ENCODE measurements around the gene UBL4A.

UBL4A gene

DNA sequence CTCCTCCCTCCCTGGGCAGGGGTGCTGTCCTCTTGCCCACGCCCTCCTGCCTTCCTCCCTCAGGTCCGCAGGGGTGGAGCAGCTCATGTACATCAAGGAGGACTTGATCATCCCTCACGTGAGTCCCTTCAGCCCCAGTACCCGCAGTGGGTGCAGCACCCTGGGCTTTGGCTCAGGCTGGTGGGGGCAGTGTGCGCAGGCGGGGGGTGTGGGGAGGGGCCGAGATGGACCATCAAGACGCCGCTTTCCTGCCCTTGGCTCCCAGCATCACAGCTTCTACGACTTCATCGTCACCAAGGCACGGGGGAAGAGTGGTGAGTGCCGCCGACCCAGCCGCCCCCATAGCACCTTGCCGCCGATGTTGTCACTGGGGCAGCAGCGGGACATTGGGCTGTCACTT, 36.8 kb downstream of the UBL4A start:
- no peak overlapping the region for H3K9ac ChIP-seq (ENCODE audit: low read length)
- no peaks in the 10 kb centered on the region for H3K27me3 ChIP-seq (ENCODE audit: insufficient read depth, low read length)
- H3K36me3 ChIP-seq (ENCODE audit: insufficient read depth, low read length) = peaks cover 5% of the 10 kb centered on the region
- no peaks in the 10 kb centered on the region for H3K79me2 ChIP-seq (ENCODE audit: insufficient read depth, low read length)
- no peaks in the 10 kb centered on the region for H4K20me1 ChIP-seq (ENCODE audit: insufficient read depth, low read length)
- no peak overlapping the region for H3K4me3 ChIP-seq (ENCODE audit: low read depth, low read length, poor library complexity, severe bottlenecking)
- peaks cover 10% of the 10 kb centered on the region for H3K4me1 ChIP-seq (ENCODE audit: insufficient read depth, low read length, severe bottlenecking)
- TF ChIP-seq, protein P1, sequence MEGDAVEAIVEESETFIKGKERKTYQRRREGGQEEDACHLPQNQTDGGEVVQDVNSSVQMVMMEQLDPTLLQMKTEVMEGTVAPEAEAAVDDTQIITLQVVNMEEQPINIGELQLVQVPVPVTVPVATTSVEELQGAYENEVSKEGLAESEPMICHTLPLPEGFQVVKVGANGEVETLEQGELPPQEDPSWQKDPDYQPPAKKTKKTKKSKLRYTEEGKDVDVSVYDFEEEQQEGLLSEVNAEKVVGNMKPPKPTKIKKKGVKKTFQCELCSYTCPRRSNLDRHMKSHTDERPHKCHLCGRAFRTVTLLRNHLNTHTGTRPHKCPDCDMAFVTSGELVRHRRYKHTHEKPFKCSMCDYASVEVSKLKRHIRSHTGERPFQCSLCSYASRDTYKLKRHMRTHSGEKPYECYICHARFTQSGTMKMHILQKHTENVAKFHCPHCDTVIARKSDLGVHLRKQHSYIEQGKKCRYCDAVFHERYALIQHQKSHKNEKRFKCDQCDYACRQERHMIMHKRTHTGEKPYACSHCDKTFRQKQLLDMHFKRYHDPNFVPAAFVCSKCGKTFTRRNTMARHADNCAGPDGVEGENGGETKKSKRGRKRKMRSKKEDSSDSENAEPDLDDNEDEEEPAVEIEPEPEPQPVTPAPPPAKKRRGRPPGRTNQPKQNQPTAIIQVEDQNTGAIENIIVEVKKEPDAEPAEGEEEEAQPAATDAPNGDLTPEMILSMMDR (IDR thresholded peaks at IDR 0.05; ENCODE audit: low read length) = no peak
- no peak for TF ChIP-seq EZH2 (IDR thresholded peaks at IDR 0.05; ENCODE audit: borderline replicate concordance, low read length)
- no peak overlapping the region for H3K27ac ChIP-seq (ENCODE audit: low read depth, low read length, poor library complexity, severe bottlenecking)
- no peaks in the 10 kb centered on the region for H3F3A ChIP-seq (ENCODE audit: insufficient read depth, low read length)
- H3K4me2 ChIP-seq (ENCODE audit: low read length) = no peak overlapping the region
- H2AFZ ChIP-seq (ENCODE audit: low read length) = no peak overlapping the region
- H3K9me3 ChIP-seq (ENCODE audit: low read length) = no peaks in the 10 kb centered on the region
- H3K9me2 ChIP-seq (ENCODE audit: low read depth, low read length) = no peaks in the 10 kb centered on the region

DNA sequence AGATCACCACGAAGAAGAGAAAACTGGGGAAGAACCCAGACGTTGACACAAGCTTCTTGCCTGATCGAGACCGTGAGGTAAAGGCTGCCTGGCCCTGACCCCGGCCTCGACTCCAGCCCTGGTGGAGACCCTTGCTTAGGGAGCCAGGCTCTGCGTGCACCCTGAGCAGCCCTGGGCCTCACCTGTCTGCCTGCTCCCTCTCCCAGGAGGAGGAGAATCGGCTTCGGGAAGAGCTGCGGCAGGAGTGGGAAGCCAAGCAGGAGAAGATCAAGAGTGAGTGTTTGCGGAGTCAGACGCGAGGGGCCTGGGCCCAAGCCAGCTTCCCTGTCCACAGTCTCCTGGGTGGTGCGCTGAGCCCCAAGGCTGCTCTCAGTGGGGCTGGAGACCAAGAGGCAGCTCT, 37.9 kb downstream of the UBL4A start:
- Histone ChIP-seq H3K9ac (ENCODE audit: low read length) (no peak overlapping the region), H3K79me2 (ENCODE audit: insufficient read depth, low read length) (no peaks in the 10 kb centered on the region), H3K27me3 (ENCODE audit: insufficient read depth, low read length) (no peaks in the 10 kb centered on the region), H3K9me3 (ENCODE audit: low read length) (no peaks in the 10 kb centered on the region), H3K4me1 (ENCODE audit: insufficient read depth, low read length, severe bottlenecking) (peaks cover 16% of the 10 kb centered on the region), H3K27ac (ENCODE audit: low read depth, low read length, poor library complexity, severe bottlenecking) (no peak overlapping the region), H2AFZ (ENCODE audit: low read length) (no peak overlapping the region), H3F3A (ENCODE audit: insufficient read depth, low read length) (no peaks in the 10 kb centered on the region), H3K9me2 (ENCODE audit: low read depth, low read length) (no peaks in the 10 kb centered on the region), H4K20me1 (ENCODE audit: insufficient read depth, low read length) (no peaks in the 10 kb centered on the region), H3K4me3 (ENCODE audit: low read depth, low read length, poor library complexity, severe bottlenecking) (no peak overlapping the region), H3K4me2 (ENCODE audit: low read length) (no peak overlapping the region), H3K36me3 (ENCODE audit: insufficient read depth, low read length) (peaks cover 5% of the 10 kb centered on the region)
- TF ChIP-seq EZH2 (IDR thresholded peaks at IDR 0.05; ENCODE audit: borderline replicate concordance, low read length) = no peak
- TF ChIP-seq, protein P1 (IDR thresholded peaks at IDR 0.05; ENCODE audit: low read length) = no peak

DNA sequence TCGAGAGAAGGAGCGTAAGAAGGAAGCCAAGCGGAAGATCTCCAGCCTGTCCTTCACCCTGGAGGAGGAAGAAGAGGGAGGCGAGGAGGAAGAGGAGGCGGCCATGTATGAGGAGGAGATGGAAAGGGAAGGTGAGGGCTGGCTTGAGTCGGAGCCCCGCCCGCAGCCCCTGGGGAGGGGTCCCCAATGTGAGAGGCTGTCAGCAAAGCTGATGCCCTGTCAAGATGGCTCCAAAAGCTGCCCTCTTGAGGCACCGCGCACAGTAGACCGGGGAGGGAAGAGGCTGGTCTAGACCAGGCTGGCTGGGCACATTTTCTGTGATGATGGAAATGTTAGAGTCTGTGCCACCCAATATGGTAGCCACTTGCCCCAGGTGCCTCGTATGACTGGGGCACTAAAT, 40.0 kb downstream of the UBL4A start:
- H4K20me1 ChIP-seq (ENCODE audit: insufficient read depth, low read length) = no peaks in the 10 kb centered on the region
- no peak overlapping the region for H2AFZ ChIP-seq (ENCODE audit: low read length)
- H3K4me3 ChIP-seq (ENCODE audit: low read depth, low read length, poor library complexity, severe bottlenecking) = no peak overlapping the region
- no peaks in the 10 kb centered on the region for H3F3A ChIP-seq (ENCODE audit: insufficient read depth, low read length)
- no peaks in the 10 kb centered on the region for H3K79me2 ChIP-seq (ENCODE audit: insufficient read depth, low read length)
- no peak for TF ChIP-seq EZH2 (IDR thresholded peaks at IDR 0.05; ENCODE audit: borderline replicate concordance, low read length)
- TF ChIP-seq, protein P1 (IDR thresholded peaks at IDR 0.05; ENCODE audit: low read length) = no peak
- no peak overlapping the region for H3K27ac ChIP-seq (ENCODE audit: low read depth, low read length, poor library complexity, severe bottlenecking)
- no peak overlapping the region for H3K4me2 ChIP-seq (ENCODE audit: low read length)
- peaks cover 20% of the 10 kb centered on the region for H3K4me1 ChIP-seq (ENCODE audit: insufficient read depth, low read length, severe bottlenecking)
- no peak overlapping the region for H3K9ac ChIP-seq (ENCODE audit: low read length)
- no peaks in the 10 kb centered on the region for H3K9me2 ChIP-seq (ENCODE audit: low read depth, low read length)
- no peaks in the 10 kb centered on the region for H3K9me3 ChIP-seq (ENCODE audit: low read length)
- no peaks in the 10 kb centered on the region for H3K27me3 ChIP-seq (ENCODE audit: insufficient read depth, low read length)
- peaks cover 13% of the 10 kb centered on the region for H3K36me3 ChIP-seq (ENCODE audit: insufficient read depth, low read length)

All from OCI-LY1 (cell line).